Mammary epithelial cell (primary cell): ENCODE measurements around the gene CHCHD10.

Source experiments
- CTCF ChIP-seq, 2 donors: IDR thresholded peaks in 1 of 2; conservative IDR thresholded peaks in 1 of 2; 2 replicates each; pipeline ENCODE4 v1.5.1; 2011 to 2012; ENCODE audit warnings: inconsistent platforms in 2 of 2, low read length in 2 of 2, mild to moderate bottlenecking in 2 of 2, control low read depth in 1 of 2, low read depth in 1 of 2; ENCODE audit not compliant: insufficient read depth in 1 of 2; ENCODE audit errors: extremely low read depth in 1 of 2
- EZH2 ChIP-seq: IDR thresholded peaks from 2 replicates; pipeline ENCODE4 v1.6.1; 2012; ENCODE audit warnings: low read length, inconsistent platforms, borderline replicate concordance

- TF ChIP-seq CTCF (conservative IDR thresholded peaks at IDR 0.05 in 1 of 2, IDR thresholded peaks at IDR 0.05 in 1 of 2; ENCODE audit: extremely low read depth in 1 of 2, insufficient read depth in 1 of 2, low read depth in 1 of 2, low read length in 2 of 2) (no peak), EZH2 (no peak)
Measured at GRCh38 chr22:23801886-23802377, 34.2 kb upstream of the CHCHD10 start.
